Activated CD4-positive, alpha-beta T cell treated with anti-CD3 and anti-CD28 coated beads for 36 hours (primary cell): ENCODE results near the gene FGD4. TPM values are rescaled to one million over a fixed set of nuclear protein-coding genes. Genes with fewer than 3 reads are reported as not detected.

Source experiments
- ATAC-seq: fragments of 200-7000 bp; cut with Tn5 transposase; one replicate; pipeline ENCODE4 v1.10.0; 2021; ENCODE audit warnings: mild to moderate bottlenecking, moderate library complexity
- CTCF ChIA-PET: fragments of 350-600 bp; sonication (Branson Sonifier 250); formaldehyde crosslinking; loops from one replicate; lab custom pipeline; 2021; ENCODE audit warnings: antibody characterized with exemption; lab: Charles Lee
- POLR2A ChIA-PET: fragments of 350-600 bp; sonication (Branson Sonifier 250); formaldehyde crosslinking; loops from one replicate; lab custom pipeline; 2021; ENCODE audit warnings: antibody characterized with exemption, inconsistent platforms; lab: Charles Lee
- DNase-seq: peaks from one replicate; pipeline ENCODE4 v3.0.0-alpha.2; 2020
- H3K27ac Mint-ChIP-seq: one replicate; pipeline ENCODE4 v1.8.0; 2021; ENCODE audit warnings: mixed read lengths
- H3K27me3 Mint-ChIP-seq: one replicate; pipeline ENCODE4 v1.8.0; 2021; ENCODE audit warnings: mixed read lengths
- H3K36me3 Mint-ChIP-seq: one replicate; pipeline ENCODE4 v1.8.0; 2021; ENCODE audit warnings: low read depth, mixed read lengths
- H3K4me1 Mint-ChIP-seq: one replicate; pipeline ENCODE4 v1.8.0; 2021; ENCODE audit warnings: mixed read lengths
- H3K4me3 Mint-ChIP-seq: one replicate; pipeline ENCODE4 v1.8.0; 2021; ENCODE audit warnings: mild to moderate bottlenecking, moderate library complexity, mixed read lengths
- H3K9me3 Mint-ChIP-seq: one replicate; pipeline ENCODE4 v1.8.0; 2021; ENCODE audit warnings: low read depth, mixed read lengths
- intact Hi-C, 2 experiments: fragments of 100-400 bp; cut with DNase I in 1 of 2; cut with micrococcal nuclease in 1 of 2; formaldehyde crosslinking; loops; one replicate each; pipeline versions ENCODE4 v1.14.2 to v1.15.1; 2022 to 2024; cut with DNase I, micrococcal nuclease
- total RNA-seq, 2 experiments: library from RNA; stranded (reverse); gene quantifications; one replicate each; pipeline ENCODE4 v1.2.3, GENCODE V29; 2021

FGD4 gene
- total RNA-seq, 2 experiments from 2014 or later, result 0.07 TPM; not detected in 1

DNA sequence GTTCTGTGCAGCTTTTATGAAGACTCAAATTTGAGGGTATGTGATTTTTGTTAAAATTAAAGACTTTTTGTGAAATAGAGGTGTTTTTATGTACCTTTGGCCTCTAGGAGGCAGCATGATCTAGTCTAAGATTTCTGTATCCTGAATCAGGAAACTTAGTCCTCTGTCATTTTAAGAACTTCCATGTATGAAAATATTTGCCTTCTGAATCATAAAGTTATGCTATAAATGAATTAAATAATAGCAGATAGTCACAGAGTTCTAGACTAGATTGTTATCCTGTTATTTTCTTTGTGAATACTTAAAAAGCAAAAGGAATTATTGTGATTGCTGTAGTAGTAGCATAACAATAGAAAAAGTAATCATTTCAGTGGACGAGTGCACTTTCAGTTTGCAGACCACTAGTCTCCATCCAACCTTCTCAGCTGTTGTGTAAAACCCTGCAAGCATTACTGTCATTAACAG is 56.3 kb downstream of the FGD4 start:
- DNase-seq, result peak; percentile 8
- ChIA-PET POLR2A (no interaction called here), CTCF (interaction anchor here (0.6 to 4.5 kb wide), 12 partner anchors 8 to 300 kb away, joined by 3 to 20 read pairs (median 4); partner anchors contain the start of gene YARS2)
- Mint-ChIP-seq H3K4me1 (no peaks in the 10 kb centered on the region), H3K27me3 (peaks cover 1% of the 10 kb centered on the region), H3K4me3 (no peak overlapping the region), H3K36me3 (no peaks in the 10 kb centered on the region), H3K27ac (no peak overlapping the region), H3K9me3 (no peaks in the 10 kb centered on the region)
- intact Hi-C loops, result loop anchor here (1.0 to 5.0 kb wide), 6 partner anchors 88 to 1567 kb away; partner anchors contain the start of genes ALG10 (in 2 of the 2) and YARS2 (in 2 of the 2)
- no peak for ATAC-seq

DNA sequence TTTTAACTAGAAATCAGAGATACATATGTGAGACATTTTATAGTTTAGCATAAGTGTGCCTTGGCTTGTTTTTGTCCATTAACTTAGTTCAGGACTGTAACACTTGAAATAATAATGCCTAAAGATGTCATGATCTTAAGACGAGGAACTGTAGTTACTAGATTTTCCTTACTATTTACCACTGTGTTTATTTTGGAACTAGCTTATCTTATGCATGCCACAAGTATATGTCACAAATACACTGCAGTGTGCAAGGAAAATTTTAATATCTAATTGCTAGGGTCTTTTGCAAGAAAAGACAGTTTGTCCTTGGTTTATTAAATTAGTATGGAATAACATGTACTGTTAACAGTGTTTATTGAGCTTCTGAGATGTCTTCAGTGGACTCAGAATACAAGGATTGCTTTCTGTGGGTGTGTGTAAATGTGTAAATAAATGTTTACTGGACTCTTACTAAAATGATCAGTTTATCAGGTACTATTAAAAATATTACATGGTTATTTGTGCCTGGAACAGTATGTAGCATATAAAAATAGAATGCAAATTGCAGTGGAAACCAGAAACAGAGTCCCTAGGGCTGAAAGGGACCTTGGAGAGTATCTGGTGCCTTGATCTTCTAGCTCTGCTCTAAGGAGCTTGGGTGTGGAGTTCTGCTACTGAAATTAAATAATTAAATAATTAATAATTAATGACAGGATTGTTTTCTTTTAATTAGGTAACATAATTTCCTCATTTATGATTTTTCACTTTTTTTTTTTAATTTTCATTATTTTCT is 58.1 kb downstream of the FGD4 start:
- intact Hi-C loops, result loop anchor here (5.0 kb wide), 3 partner anchors 90 to 1565 kb away; partner anchors contain the start of gene ALG10 (in 2 of the 2)
- H3K27ac Mint-ChIP-seq, result no peak overlapping the region
- ChIA-PET CTCF (interaction anchor here (0.7 to 4.5 kb wide), 3 partner anchors 57 to 1750 kb away, joined by 3 to 20 read pairs (median 3); partner anchors contain the start of gene YARS2), POLR2A (interaction anchor here (0.6 kb wide), 1 partner anchor 226 kb away, joined by 5 read pairs; no protein-coding TSS in a partner anchor)
- DNase-seq (no peak), ATAC-seq (no peak)
- no peaks in the 10 kb centered on the region for H3K4me1 Mint-ChIP-seq
- no peaks in the 10 kb centered on the region for H3K9me3 Mint-ChIP-seq
- H3K27me3 Mint-ChIP-seq, result peaks cover 1% of the 10 kb centered on the region
- no peaks in the 10 kb centered on the region for H3K36me3 Mint-ChIP-seq
- H3K4me3 Mint-ChIP-seq, result no peak overlapping the region

DNA sequence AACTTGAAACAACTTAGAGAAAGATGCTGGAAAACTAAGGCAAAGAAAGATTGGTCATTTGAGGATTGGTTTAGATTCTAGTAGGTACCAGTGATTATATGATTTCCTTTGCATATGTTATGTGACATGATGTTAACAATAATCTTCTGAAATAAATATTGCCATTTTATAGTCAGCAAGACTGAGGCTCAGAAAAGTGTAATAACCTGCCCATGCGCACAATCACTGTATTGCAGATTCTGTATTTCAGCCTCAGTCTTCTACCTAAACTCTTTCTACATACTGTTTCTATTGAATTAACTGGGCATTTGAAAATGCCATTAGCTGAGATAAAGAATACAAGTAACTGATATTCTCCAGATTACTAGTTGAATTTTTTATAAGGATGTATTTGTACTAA is 61.3 kb downstream of the FGD4 start:
- no peak for ATAC-seq
- ChIA-PET POLR2A (no interaction called here), CTCF (no interaction called here)
- H3K27ac Mint-ChIP-seq, result no peak overlapping the region
- no peaks in the 10 kb centered on the region for H3K27me3 Mint-ChIP-seq
- no peak overlapping the region for H3K4me3 Mint-ChIP-seq
- DNase-seq, result no peak
- H3K4me1 Mint-ChIP-seq, result no peaks in the 10 kb centered on the region
- intact Hi-C loops, result no loop called here
- no peaks in the 10 kb centered on the region for H3K36me3 Mint-ChIP-seq
- no peaks in the 10 kb centered on the region for H3K9me3 Mint-ChIP-seq

DNA sequence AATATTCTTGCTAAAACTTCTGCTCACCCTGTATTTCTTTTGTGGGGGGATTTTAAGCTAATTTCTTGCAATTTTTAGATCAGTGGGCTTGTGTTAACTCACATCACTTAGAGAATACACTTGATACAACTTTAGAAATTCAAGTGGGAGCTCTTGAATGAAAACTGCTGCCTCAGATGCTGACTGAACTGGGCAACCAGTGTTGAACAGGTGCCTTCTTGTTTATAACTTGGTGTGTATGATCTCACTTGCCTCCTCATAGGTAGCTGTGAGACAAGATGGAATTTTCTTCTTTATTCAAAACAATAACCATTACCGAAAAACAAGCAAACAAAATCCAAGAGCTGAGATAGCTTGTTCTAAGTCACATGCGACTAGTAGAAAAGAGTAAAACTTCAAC is 63.5 kb downstream of the FGD4 start:
- intact Hi-C loops, result no loop called here
- DNase-seq (no peak), ATAC-seq (no peak)
- Mint-ChIP-seq H3K36me3 (no peaks in the 10 kb centered on the region), H3K9me3 (no peaks in the 10 kb centered on the region), H3K27me3 (no peaks in the 10 kb centered on the region), H3K4me1 (no peaks in the 10 kb centered on the region), H3K27ac (no peak overlapping the region), H3K4me3 (no peak overlapping the region)
- ChIA-PET CTCF (interaction anchor here (0.7 kb wide), 1 partner anchor 1739 kb away, joined by 3 read pairs; no protein-coding TSS in a partner anchor), POLR2A (no interaction called here)

DNA sequence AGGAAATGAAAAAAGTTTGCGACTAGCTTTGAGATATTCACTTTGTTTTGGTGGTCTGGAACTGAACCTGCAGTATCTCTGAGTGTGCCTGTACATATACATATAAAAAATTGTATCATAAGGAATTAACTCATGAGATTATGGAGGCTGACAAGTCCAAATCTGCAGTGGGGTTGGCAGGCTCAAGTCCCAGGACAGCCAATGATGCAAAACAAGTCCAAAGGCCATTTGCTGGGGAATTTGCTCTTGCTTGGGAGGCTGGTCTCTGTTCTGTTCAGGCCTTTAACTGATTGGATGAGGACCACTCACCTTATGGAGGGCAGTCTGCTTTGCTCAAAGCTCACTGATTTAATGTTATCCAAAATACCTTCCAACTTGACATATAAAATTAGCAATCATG is 66.8 kb downstream of the FGD4 start:
- no peaks in the 10 kb centered on the region for H3K27me3 Mint-ChIP-seq
- H3K4me1 Mint-ChIP-seq, result no peaks in the 10 kb centered on the region
- no peaks in the 10 kb centered on the region for H3K9me3 Mint-ChIP-seq
- no peak overlapping the region for H3K4me3 Mint-ChIP-seq
- H3K27ac Mint-ChIP-seq, result no peak overlapping the region
- ATAC-seq (no peak), DNase-seq (no peak)
- ChIA-PET CTCF (interaction anchor here (0.7 to 1.1 kb wide), 2 partner anchors 19 to 157 kb away, joined by 3 read pairs; no protein-coding TSS in a partner anchor), POLR2A (no interaction called here)
- no peaks in the 10 kb centered on the region for H3K36me3 Mint-ChIP-seq
- intact Hi-C loops, result no loop called here

DNA sequence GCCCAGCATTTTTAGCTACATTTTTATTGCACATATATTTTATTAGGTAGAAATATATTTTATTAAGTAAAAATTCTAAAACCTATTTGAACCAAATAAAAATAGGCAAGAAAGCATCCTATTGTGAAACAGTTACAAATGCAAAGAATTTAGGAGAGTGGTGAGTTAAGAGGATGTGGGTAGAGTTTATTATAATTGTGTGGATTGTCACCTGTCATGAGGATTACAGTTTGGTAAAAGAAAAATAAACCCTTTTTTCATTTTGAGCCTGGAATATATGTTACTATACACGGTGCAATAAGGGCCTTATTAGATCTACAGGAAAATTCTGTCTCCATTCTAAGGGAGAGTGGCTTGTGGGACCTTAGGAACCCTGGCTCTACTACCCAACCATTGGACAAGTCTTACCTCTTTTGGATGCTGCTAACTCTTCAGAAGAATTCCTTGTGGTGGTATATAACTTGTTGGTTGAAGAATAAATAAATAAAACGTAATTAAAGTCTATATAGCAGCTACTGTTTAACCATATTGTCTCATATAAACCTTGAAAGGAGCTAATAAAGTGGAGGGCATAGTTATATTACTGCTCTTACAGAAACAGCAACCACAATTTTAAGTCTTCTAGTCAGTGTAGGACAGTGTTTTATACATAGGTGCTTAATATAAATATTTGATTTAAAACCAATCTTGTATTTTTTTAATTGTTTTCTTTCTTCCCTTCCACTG is 67.8 kb downstream of the FGD4 start:
- intact Hi-C loops, result no loop called here
- no peaks in the 10 kb centered on the region for H3K9me3 Mint-ChIP-seq
- ATAC-seq (no peak), DNase-seq (no peak)
- H3K4me1 Mint-ChIP-seq, result no peaks in the 10 kb centered on the region
- no peak overlapping the region for H3K27ac Mint-ChIP-seq
- ChIA-PET CTCF (no interaction called here), POLR2A (no interaction called here)
- H3K36me3 Mint-ChIP-seq, result no peaks in the 10 kb centered on the region
- no peaks in the 10 kb centered on the region for H3K27me3 Mint-ChIP-seq
- H3K4me3 Mint-ChIP-seq, result no peak overlapping the region

DNA sequence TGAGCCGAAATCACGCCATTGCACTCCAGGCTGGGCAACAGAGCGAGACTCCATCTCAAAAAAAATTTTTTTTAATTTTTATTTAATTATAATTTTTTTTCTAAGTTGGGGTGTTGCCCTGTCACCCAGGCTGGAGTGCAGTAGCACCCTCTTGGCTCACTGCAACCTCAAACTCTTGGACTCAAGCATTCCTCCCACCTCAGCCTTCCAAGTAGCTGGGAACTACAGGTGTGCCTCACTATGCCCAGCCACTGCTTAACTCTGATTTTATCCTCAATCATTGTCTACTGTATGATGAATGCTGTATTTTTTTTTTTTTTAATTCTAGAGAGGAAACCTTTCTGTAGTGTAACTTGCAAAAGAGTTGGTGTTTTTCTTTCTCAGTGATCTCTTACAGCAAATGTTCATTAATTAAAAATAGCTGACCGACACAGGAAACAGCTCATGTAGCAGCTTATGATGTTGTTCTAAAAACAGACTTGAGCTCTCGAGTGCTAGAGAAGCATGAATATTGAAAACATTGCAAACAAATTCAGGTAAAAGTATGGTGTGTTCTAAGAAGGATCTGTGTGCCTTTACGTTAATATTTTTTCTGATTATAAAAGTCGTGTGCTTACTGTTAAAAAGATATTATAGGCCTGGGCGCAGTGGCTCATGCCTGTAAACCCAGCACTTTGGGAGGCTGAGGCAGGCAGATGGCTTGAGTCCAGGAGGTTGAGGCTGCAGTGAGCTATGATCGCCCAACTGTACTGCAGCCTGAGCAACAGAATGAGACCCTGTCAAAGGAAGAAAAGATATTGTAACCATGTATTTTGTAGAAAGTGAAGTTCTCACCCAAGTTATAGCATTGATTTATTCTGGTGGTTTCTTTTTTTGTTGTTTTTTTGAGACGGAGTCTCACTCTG is 68.9 kb downstream of the FGD4 start:
- ChIA-PET POLR2A (no interaction called here), CTCF (interaction anchor here (1.3 kb wide), 1 partner anchor 12 kb away, joined by 3 read pairs; no protein-coding TSS in a partner anchor)
- H3K36me3 Mint-ChIP-seq, result no peaks in the 10 kb centered on the region
- H3K27ac Mint-ChIP-seq, result no peak overlapping the region
- ATAC-seq (no peak), DNase-seq (no peak)
- H3K4me3 Mint-ChIP-seq, result no peak overlapping the region
- intact Hi-C loops, result no loop called here
- no peaks in the 10 kb centered on the region for H3K4me1 Mint-ChIP-seq
- H3K27me3 Mint-ChIP-seq, result no peaks in the 10 kb centered on the region
- H3K9me3 Mint-ChIP-seq, result no peaks in the 10 kb centered on the region

DNA sequence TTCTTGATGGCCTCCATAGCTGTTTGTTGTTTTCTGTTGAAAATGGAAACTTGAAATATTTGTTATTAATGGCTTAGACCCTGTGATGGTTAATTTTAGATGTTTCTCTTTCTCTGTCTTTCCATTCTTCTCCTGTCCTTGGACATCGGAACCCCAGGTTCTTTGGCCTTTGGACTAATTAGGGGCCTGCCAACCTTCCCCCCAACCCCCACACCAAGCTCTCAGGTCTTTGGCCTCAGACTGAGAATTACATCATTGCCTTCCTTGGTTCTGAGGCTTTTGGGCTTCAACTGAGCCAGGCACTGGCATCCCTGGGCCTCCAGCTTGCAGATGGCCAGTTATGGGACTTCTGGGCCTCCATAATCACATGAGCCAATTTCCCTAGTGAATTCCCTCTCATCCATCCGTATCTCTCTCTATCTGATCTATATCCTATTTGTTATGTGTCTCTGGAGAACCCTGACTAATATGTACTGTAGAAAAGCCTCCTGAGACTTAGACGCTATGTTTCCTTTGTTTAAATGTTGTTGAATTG is 71.6 kb downstream of the FGD4 start:
- H3K4me3 Mint-ChIP-seq, result no peak overlapping the region

DNA sequence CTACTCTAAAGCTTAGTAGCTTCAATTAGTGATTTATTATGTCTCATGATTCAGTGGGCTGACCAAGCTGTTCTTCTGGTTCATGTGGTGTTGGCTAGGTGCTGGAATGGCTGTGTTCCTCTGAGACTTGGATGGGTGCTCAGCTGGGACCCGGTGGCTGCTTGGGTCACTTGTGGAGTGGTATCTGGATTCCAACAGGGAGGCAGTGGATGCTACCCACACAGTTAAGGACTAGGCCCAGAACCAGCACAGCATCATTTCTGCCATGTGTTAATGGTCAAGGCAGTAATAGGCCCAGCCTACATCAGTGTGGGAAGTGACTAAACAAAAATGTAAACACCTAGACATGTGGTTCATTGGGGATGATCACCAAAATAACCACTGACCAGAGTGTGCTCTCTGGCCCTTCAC is 72.2 kb downstream of the FGD4 start:
- no peaks in the 10 kb centered on the region for H3K36me3 Mint-ChIP-seq
- POLR2A ChIA-PET, result no interaction called here

More for the DNA sequence above, 71.6 kb downstream of the FGD4 start:
- Mint-ChIP-seq H3K36me3 (no peaks in the 10 kb centered on the region), H3K4me1 (no peaks in the 10 kb centered on the region), H3K9me3 (no peaks in the 10 kb centered on the region), H3K27me3 (no peaks in the 10 kb centered on the region), H3K27ac (no peak overlapping the region)
- POLR2A ChIA-PET, result no interaction called here
- ATAC-seq (no peak), DNase-seq (no peak)
- intact Hi-C loops, result no loop called here
- CTCF ChIA-PET, result interaction anchor here (0.6 to 1.1 kb wide), 2 partner anchors 12 to 28 kb away, joined by 3 to 4 read pairs; no protein-coding TSS in a partner anchor

DNA sequence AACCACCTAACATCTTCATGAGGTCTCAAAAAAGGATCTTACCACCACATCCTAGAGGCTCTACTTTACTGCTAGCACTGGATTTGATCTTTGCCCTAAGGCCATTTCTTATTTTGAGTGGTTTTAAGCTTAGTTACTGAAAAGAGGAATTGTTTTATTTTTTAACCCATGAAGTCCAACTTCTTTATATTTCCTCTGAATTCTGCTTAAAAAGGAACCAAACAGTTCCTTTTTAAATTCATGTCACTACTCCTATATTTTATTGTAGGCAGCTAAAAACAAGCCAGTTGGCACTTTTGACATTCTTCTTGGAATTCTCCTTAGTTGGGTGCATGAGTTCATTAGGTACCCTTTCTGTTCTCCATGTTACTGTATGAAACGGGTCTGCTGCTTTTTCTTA is 76.4 kb downstream of the FGD4 start:
- Mint-ChIP-seq H3K4me3 (no peak overlapping the region), H3K36me3 (no peaks in the 10 kb centered on the region), H3K4me1 (no peaks in the 10 kb centered on the region), H3K27ac (no peak overlapping the region), H3K27me3 (no peaks in the 10 kb centered on the region), H3K9me3 (no peaks in the 10 kb centered on the region)
- DNase-seq, result no peak
- ChIA-PET CTCF (interaction anchor here (1.5 kb wide), 1 partner anchor 19 kb away, joined by 5 read pairs; no protein-coding TSS in a partner anchor), POLR2A (no interaction called here)
- intact Hi-C loops, result no loop called here
- no peak for ATAC-seq

More for the DNA sequence above, 72.2 kb downstream of the FGD4 start:
- no peak overlapping the region for H3K4me3 Mint-ChIP-seq
- DNase-seq, result no peak
- intact Hi-C loops, result no loop called here
- no peaks in the 10 kb centered on the region for H3K4me1 Mint-ChIP-seq
- no peak for ATAC-seq
- H3K9me3 Mint-ChIP-seq, result no peaks in the 10 kb centered on the region
- H3K27ac Mint-ChIP-seq, result no peak overlapping the region
- CTCF ChIA-PET, result interaction anchor here (1.1 kb wide), 1 partner anchor 11 kb away, joined by 4 read pairs; no protein-coding TSS in a partner anchor
- no peaks in the 10 kb centered on the region for H3K27me3 Mint-ChIP-seq
